ENCODE measurements around the gene SIRPA.

The SIRPA gene

GRCh38 chr20:1924910-1925861, 30.0 kb downstream of the SIRPA start:
- TF ChIP-seq YY1 (IDR thresholded peaks at IDR 0.05; ENCODE audit: insufficient read depth, insufficient read length) = no peak
- TF ChIP-seq ZNF274 (IDR thresholded peaks at IDR 0.05; ENCODE audit: low read depth, low read length) = no peak
- TF ChIP-seq SUZ12 (IDR thresholded peaks at IDR 0.05; ENCODE audit: extremely low read depth, insufficient read depth, insufficient read length) = no peak
- DNase-seq (ENCODE audit: low read depth, low spot score) = no peak
- H3K9me3 ChIP-seq (ENCODE audit: insufficient read depth, low read length) = no peaks in the 10 kb centered on the region
- peaks cover 16% of the 10 kb centered on the region for H3K36me3 ChIP-seq (ENCODE audit: insufficient read depth, insufficient read length, low read length)
- no peaks in the 10 kb centered on the region for H3K27me3 ChIP-seq (ENCODE audit: insufficient read depth, insufficient read length)
- no peak overlapping the region for H3K9ac ChIP-seq (ENCODE audit: insufficient read length, low read depth)
- H3K4me1 ChIP-seq (ENCODE audit: insufficient read depth, insufficient read length) = peaks cover 4% of the 10 kb centered on the region
- H3K4me3 ChIP-seq (ENCODE audit: insufficient read length, low read depth) = no peak overlapping the region

GRCh38 chr20:1926237-1926636, 31.0 kb downstream of the SIRPA start:
- no peak for DNase-seq (ENCODE audit: low read depth, low spot score)
- H3K9me3 ChIP-seq (ENCODE audit: insufficient read depth, low read length) = no peaks in the 10 kb centered on the region
- peaks cover 5% of the 10 kb centered on the region for H3K4me1 ChIP-seq (ENCODE audit: insufficient read depth, insufficient read length)

GRCh38 chr20:1927217-1927616, 32.0 kb downstream of the SIRPA start:
- Histone ChIP-seq H3K9me3 (ENCODE audit: insufficient read depth, low read length) (no peaks in the 10 kb centered on the region), H3K36me3 (ENCODE audit: insufficient read depth, insufficient read length, low read length) (peaks cover 16% of the 10 kb centered on the region), H3K9ac (ENCODE audit: insufficient read length, low read depth) (no peak overlapping the region), H3K4me3 (ENCODE audit: insufficient read length, low read depth) (no peak overlapping the region), H3K27me3 (ENCODE audit: insufficient read depth, insufficient read length) (no peaks in the 10 kb centered on the region), H3K4me1 (ENCODE audit: insufficient read depth, insufficient read length) (peaks cover 7% of the 10 kb centered on the region)
- no peak for TF ChIP-seq SUZ12 (IDR thresholded peaks at IDR 0.05; ENCODE audit: extremely low read depth, insufficient read depth, insufficient read length)
- no peak for TF ChIP-seq YY1 (IDR thresholded peaks at IDR 0.05; ENCODE audit: insufficient read depth, insufficient read length)
- no peak for TF ChIP-seq ZNF274 (IDR thresholded peaks at IDR 0.05; ENCODE audit: low read depth, low read length)
- DNase-seq (ENCODE audit: low read depth, low spot score) = no peak

More at GRCh38 chr20:1926237-1926636, 31.0 kb downstream of the SIRPA start:
- Histone ChIP-seq H3K4me3 (ENCODE audit: insufficient read length, low read depth) (no peak overlapping the region), H3K9ac (ENCODE audit: insufficient read length, low read depth) (no peak overlapping the region), H3K36me3 (ENCODE audit: insufficient read depth, insufficient read length, low read length) (peaks cover 16% of the 10 kb centered on the region), H3K27me3 (ENCODE audit: insufficient read depth, insufficient read length) (no peaks in the 10 kb centered on the region)
- no peak for TF ChIP-seq ZNF274 (IDR thresholded peaks at IDR 0.05; ENCODE audit: low read depth, low read length)
- no peak for TF ChIP-seq SUZ12 (IDR thresholded peaks at IDR 0.05; ENCODE audit: extremely low read depth, insufficient read depth, insufficient read length)
- TF ChIP-seq YY1 (IDR thresholded peaks at IDR 0.05; ENCODE audit: insufficient read depth, insufficient read length) = no peak

GRCh38 chr20:1928154-1928553, 32.9 kb downstream of the SIRPA start:
- TF ChIP-seq SUZ12 (IDR thresholded peaks at IDR 0.05; ENCODE audit: extremely low read depth, insufficient read depth, insufficient read length) = no peak
- no peak for TF ChIP-seq YY1 (IDR thresholded peaks at IDR 0.05; ENCODE audit: insufficient read depth, insufficient read length)
- no peak for TF ChIP-seq ZNF274 (IDR thresholded peaks at IDR 0.05; ENCODE audit: low read depth, low read length)
- no peaks in the 10 kb centered on the region for H3K27me3 ChIP-seq (ENCODE audit: insufficient read depth, insufficient read length)
- no peak overlapping the region for H3K9ac ChIP-seq (ENCODE audit: insufficient read length, low read depth)
- DNase-seq (ENCODE audit: low read depth, low spot score) = no peak
- peaks cover 7% of the 10 kb centered on the region for H3K4me1 ChIP-seq (ENCODE audit: insufficient read depth, insufficient read length)
- no peak overlapping the region for H3K4me3 ChIP-seq (ENCODE audit: insufficient read length, low read depth)
- peaks cover 11% of the 10 kb centered on the region for H3K36me3 ChIP-seq (ENCODE audit: insufficient read depth, insufficient read length, low read length)
- no peaks in the 10 kb centered on the region for H3K9me3 ChIP-seq (ENCODE audit: insufficient read depth, low read length)

GRCh38 chr20:1928782-1929181, 33.6 kb downstream of the SIRPA start:
- peaks cover 7% of the 10 kb centered on the region for H3K4me1 ChIP-seq (ENCODE audit: insufficient read depth, insufficient read length)
- no peak overlapping the region for H3K9ac ChIP-seq (ENCODE audit: insufficient read length, low read depth)
- H3K4me3 ChIP-seq (ENCODE audit: insufficient read length, low read depth) = no peak overlapping the region
- no peak for DNase-seq (ENCODE audit: low read depth, low spot score)
- H3K9me3 ChIP-seq (ENCODE audit: insufficient read depth, low read length) = no peaks in the 10 kb centered on the region
- no peaks in the 10 kb centered on the region for H3K27me3 ChIP-seq (ENCODE audit: insufficient read depth, insufficient read length)
- TF ChIP-seq YY1 (IDR thresholded peaks at IDR 0.05; ENCODE audit: insufficient read depth, insufficient read length) (no peak), SUZ12 (IDR thresholded peaks at IDR 0.05; ENCODE audit: extremely low read depth, insufficient read depth, insufficient read length) (no peak), ZNF274 (IDR thresholded peaks at IDR 0.05; ENCODE audit: low read depth, low read length) (no peak)
- peaks cover 9% of the 10 kb centered on the region for H3K36me3 ChIP-seq (ENCODE audit: insufficient read depth, insufficient read length, low read length)

- no peak overlapping the region for H3K9ac ChIP-seq (ENCODE audit: insufficient read length, low read depth)
- peaks cover 7% of the 10 kb centered on the region for H3K4me1 ChIP-seq (ENCODE audit: insufficient read depth, insufficient read length)
- TF ChIP-seq YY1 (IDR thresholded peaks at IDR 0.05; ENCODE audit: insufficient read depth, insufficient read length) (no peak), SUZ12 (IDR thresholded peaks at IDR 0.05; ENCODE audit: extremely low read depth, insufficient read depth, insufficient read length) (no peak), ZNF274 (IDR thresholded peaks at IDR 0.05; ENCODE audit: low read depth, low read length) (no peak)
- H3K36me3 ChIP-seq (ENCODE audit: insufficient read depth, insufficient read length, low read length) = peaks cover 9% of the 10 kb centered on the region
- no peaks in the 10 kb centered on the region for H3K9me3 ChIP-seq (ENCODE audit: insufficient read depth, low read length)
- no peak for DNase-seq (ENCODE audit: low read depth, low spot score)
- H3K4me3 ChIP-seq (ENCODE audit: insufficient read length, low read depth) = no peak overlapping the region
- H3K27me3 ChIP-seq (ENCODE audit: insufficient read depth, insufficient read length) = no peaks in the 10 kb centered on the region
Observed at GRCh38 chr20:1929460-1929859, 34.3 kb downstream of the SIRPA start.

- Histone ChIP-seq H3K36me3 (ENCODE audit: insufficient read depth, insufficient read length, low read length) (peaks cover 3% of the 10 kb centered on the region), H3K4me3 (ENCODE audit: insufficient read length, low read depth) (no peak overlapping the region), H3K27me3 (ENCODE audit: insufficient read depth, insufficient read length) (no peaks in the 10 kb centered on the region), H3K9me3 (ENCODE audit: insufficient read depth, low read length) (no peaks in the 10 kb centered on the region), H3K4me1 (ENCODE audit: insufficient read depth, insufficient read length) (peaks cover 7% of the 10 kb centered on the region), H3K9ac (ENCODE audit: insufficient read length, low read depth) (no peak overlapping the region)
- TF ChIP-seq ZNF274 (IDR thresholded peaks at IDR 0.05; ENCODE audit: low read depth, low read length) (no peak), YY1 (IDR thresholded peaks at IDR 0.05; ENCODE audit: insufficient read depth, insufficient read length) (no peak), SUZ12 (IDR thresholded peaks at IDR 0.05; ENCODE audit: extremely low read depth, insufficient read depth, insufficient read length) (no peak)
- DNase-seq (ENCODE audit: low read depth, low spot score) = no peak
Observed at GRCh38 chr20:1930165-1930564, 35.0 kb downstream of the SIRPA start.

All from NT2/D1 (cell line).